Measurements from ENCODE around the gene SYT13.

SYT13 gene

GRCh38 chr11:45290586-45290985 is 4.4 kb upstream of the SYT13 start:
- H3K9me3 ChIP-seq: no peaks in the 10 kb centered on the region
- no peak overlapping the region for H3K4me3 ChIP-seq (ENCODE audit: low read depth in 1 of 2, low read length in 1 of 2)
- no peak overlapping the region for H3K27ac ChIP-seq
- H3K36me3 ChIP-seq: no peaks in the 10 kb centered on the region
- H3K27me3 ChIP-seq: peaks cover 78% of the 10 kb centered on the region
- TF ChIP-seq, protein P1, sequence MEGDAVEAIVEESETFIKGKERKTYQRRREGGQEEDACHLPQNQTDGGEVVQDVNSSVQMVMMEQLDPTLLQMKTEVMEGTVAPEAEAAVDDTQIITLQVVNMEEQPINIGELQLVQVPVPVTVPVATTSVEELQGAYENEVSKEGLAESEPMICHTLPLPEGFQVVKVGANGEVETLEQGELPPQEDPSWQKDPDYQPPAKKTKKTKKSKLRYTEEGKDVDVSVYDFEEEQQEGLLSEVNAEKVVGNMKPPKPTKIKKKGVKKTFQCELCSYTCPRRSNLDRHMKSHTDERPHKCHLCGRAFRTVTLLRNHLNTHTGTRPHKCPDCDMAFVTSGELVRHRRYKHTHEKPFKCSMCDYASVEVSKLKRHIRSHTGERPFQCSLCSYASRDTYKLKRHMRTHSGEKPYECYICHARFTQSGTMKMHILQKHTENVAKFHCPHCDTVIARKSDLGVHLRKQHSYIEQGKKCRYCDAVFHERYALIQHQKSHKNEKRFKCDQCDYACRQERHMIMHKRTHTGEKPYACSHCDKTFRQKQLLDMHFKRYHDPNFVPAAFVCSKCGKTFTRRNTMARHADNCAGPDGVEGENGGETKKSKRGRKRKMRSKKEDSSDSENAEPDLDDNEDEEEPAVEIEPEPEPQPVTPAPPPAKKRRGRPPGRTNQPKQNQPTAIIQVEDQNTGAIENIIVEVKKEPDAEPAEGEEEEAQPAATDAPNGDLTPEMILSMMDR (IDR thresholded peaks at IDR 0.05): no peak
- H3K4me1 ChIP-seq (ENCODE audit: control insufficient read depth in 1 of 2, insufficient read depth in 1 of 2, low read depth in 1 of 2, low read length in 1 of 2): no peaks in the 10 kb centered on the region

DNA sequence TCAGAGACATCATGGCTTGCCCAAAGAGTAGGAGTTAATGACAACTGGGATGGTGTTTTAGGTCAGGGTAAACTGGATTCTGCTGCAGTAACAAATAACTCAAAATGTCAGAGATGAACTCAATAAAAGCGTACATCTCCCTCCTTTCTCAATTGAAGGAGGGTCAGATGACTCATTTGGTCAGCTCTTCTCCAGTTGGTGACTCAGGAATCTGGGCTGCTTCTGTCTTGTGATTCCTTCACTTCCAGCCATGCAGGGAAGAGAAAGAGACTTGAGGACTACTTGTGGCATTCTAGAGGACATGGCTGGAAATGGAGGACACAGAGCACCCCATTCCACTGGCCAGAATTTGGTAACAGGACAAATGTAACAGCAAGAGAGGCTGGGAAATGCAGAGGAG is 3.2 kb upstream of the SYT13 start:
- Histone ChIP-seq H3K27me3 (peaks cover 90% of the 10 kb centered on the region), H3K4me3 (ENCODE audit: low read depth in 1 of 2, low read length in 1 of 2) (no peak overlapping the region), H3K4me1 (ENCODE audit: control insufficient read depth in 1 of 2, insufficient read depth in 1 of 2, low read depth in 1 of 2, low read length in 1 of 2) (no peaks in the 10 kb centered on the region), H3K9me3 (no peaks in the 10 kb centered on the region), H3K36me3 (no peaks in the 10 kb centered on the region), H3K27ac (no peak overlapping the region)
- TF ChIP-seq, protein P1 (IDR thresholded peaks at IDR 0.05): no peak

- Histone ChIP-seq H3K9me3 (no peaks in the 10 kb centered on the region), H3K27me3 (peaks cover 98% of the 10 kb centered on the region), H3K4me3 (ENCODE audit: low read depth in 1 of 2, low read length in 1 of 2) (no peak overlapping the region)
Measured at GRCh38 chr11:45288339-45288738, 2.2 kb upstream of the SYT13 start.

GRCh38 chr11:45287316-45287903 is 1.3 kb upstream of the SYT13 start:
- no peaks in the 10 kb centered on the region for H3K9me3 ChIP-seq
- no peaks in the 10 kb centered on the region for H3K36me3 ChIP-seq
- no peak overlapping the region for H3K27ac ChIP-seq
- TF ChIP-seq, protein P1 (IDR thresholded peaks at IDR 0.05): no peak
- no peak overlapping the region for H3K4me3 ChIP-seq (ENCODE audit: low read depth in 1 of 2, low read length in 1 of 2)
- no peaks in the 10 kb centered on the region for H3K4me1 ChIP-seq (ENCODE audit: control insufficient read depth in 1 of 2, insufficient read depth in 1 of 2, low read depth in 1 of 2, low read length in 1 of 2)
- peaks cover 98% of the 10 kb centered on the region for H3K27me3 ChIP-seq

More at GRCh38 chr11:45288339-45288738, 2.2 kb upstream of the SYT13 start:
- Histone ChIP-seq H3K4me1 (ENCODE audit: control insufficient read depth in 1 of 2, insufficient read depth in 1 of 2, low read depth in 1 of 2, low read length in 1 of 2) (no peaks in the 10 kb centered on the region), H3K27ac (no peak overlapping the region), H3K36me3 (no peaks in the 10 kb centered on the region)
- TF ChIP-seq, protein P1 (IDR thresholded peaks at IDR 0.05): no peak

GRCh38 chr11:45285250-45285828 is 802 bp downstream of the SYT13 start:
- no peak overlapping the region for H3K4me3 ChIP-seq (ENCODE audit: low read depth in 1 of 2, low read length in 1 of 2)
- no peaks in the 10 kb centered on the region for H3K9me3 ChIP-seq
- H3K27ac ChIP-seq: no peak overlapping the region
- H3K27me3 ChIP-seq: peaks cover 97% of the 10 kb centered on the region
- H3K36me3 ChIP-seq: no peaks in the 10 kb centered on the region
- no peaks in the 10 kb centered on the region for H3K4me1 ChIP-seq (ENCODE audit: control insufficient read depth in 1 of 2, insufficient read depth in 1 of 2, low read depth in 1 of 2, low read length in 1 of 2)
- TF ChIP-seq, protein P1 (IDR thresholded peaks at IDR 0.05): no peak
